Ureter (tissue), 1 donor: ENCODE data around the gene HS3ST6. TPM values are rescaled to one million over a fixed set of nuclear protein-coding genes. Genes with fewer than 3 reads are reported as not detected.
"Not testable (repeated sequence)": the region's sequence is repeated elsewhere in the genome, so short reads cannot be mapped to it uniquely, and the experiment has no call there.

Source experiments
- DNase-seq: peaks from one replicate; pipeline ENCODE4 v3.0.0-alpha.2; 2020; ENCODE audit warnings: low spot score
- total RNA-seq: library from RNA; stranded (reverse); gene quantifications from one replicate; pipeline ENCODE4 v1.2.4, GENCODE V29; 2023
- donor health status: DM: yes; HTN: yes; CAD: no.

The HS3ST6 gene
- total RNA-seq, 1 donor from 2014 or later, result 12.9 TPM

GRCh38 chr16:1877804-1878203 is 40.4 kb downstream of the HS3ST6 start:
- no peak for DNase-seq

GRCh38 chr16:1877089-1877488 is 41.1 kb downstream of the HS3ST6 start:
- DNase-seq, result no peak

GRCh38 chr16:1876468-1876867 is 41.7 kb downstream of the HS3ST6 start:
- DNase-seq, result no peak

GRCh38 chr16:1876066-1876465 is 42.1 kb downstream of the HS3ST6 start:
- DNase-seq, result not testable (repeated sequence)

GRCh38 chr16:1874854-1875253 is 43.4 kb downstream of the HS3ST6 start:
- DNase-seq, result no peak

- no peak for DNase-seq
Measured at GRCh38 chr16:1871974-1872635, 46.1 kb downstream of the HS3ST6 start, which contains the start of gene MEIOB. TSS of gene MEIOB (minus strand) at chr16:1872164. CDS start at chr16:1868175, 3,989 bp downstream.

- no peak for DNase-seq
Measured at GRCh38 chr16:1870365-1871082, 47.7 kb downstream of the HS3ST6 start.

GRCh38 chr16:1865902-1866690 is 52.1 kb downstream of the HS3ST6 start:
- DNase-seq, result no peak

GRCh38 chr16:1863681-1864460 is 54.3 kb downstream of the HS3ST6 start:
- DNase-seq, result no peak

GRCh38 chr16:1862394-1862793 is 55.8 kb downstream of the HS3ST6 start:
- no peak for DNase-seq

- no peak for DNase-seq
Measured at GRCh38 chr16:1861730-1862129, 56.5 kb downstream of the HS3ST6 start.

Other genes starting within 250 kb of the HS3ST6 start
- 108 TPM for gene JPT2, start 240.1 kb downstream of the HS3ST6 start, total RNA-seq
- 112 TPM for gene MAPK8IP3, start 212.2 kb downstream of the HS3ST6 start, total RNA-seq
- 79.7 TPM for gene NME3, start 146.9 kb downstream of the HS3ST6 start, total RNA-seq
- 49.7 TPM for gene EME2, start 145.6 kb downstream of the HS3ST6 start, total RNA-seq
- gene MRPS34, start 145.3 kb downstream of the HS3ST6 start, total RNA-seq, result 78.6 TPM
- 39.2 TPM for gene SPSB3, start 135.8 kb downstream of the HS3ST6 start, total RNA-seq
- 48.9 TPM for gene NUBP2, start 135.5 kb downstream of the HS3ST6 start, total RNA-seq
- not detected for gene IGFALS, start 124.7 kb downstream of the HS3ST6 start, total RNA-seq
- gene HAGH, start 91.6 kb downstream of the HS3ST6 start, total RNA-seq, result 37.5 TPM
- gene FAHD1, start 91.2 kb downstream of the HS3ST6 start, total RNA-seq, result 29.3 TPM
- gene MEIOB, start 46.3 kb downstream of the HS3ST6 start, total RNA-seq, result not detected
- 27.2 TPM for gene MSRB1, start 24.8 kb upstream of the HS3ST6 start, total RNA-seq
- not detected for gene RPL3L, start 36.3 kb upstream of the HS3ST6 start, total RNA-seq
- gene NDUFB10, start 41.1 kb upstream of the HS3ST6 start, total RNA-seq, result 97.5 TPM
- 2,737 TPM for gene RPS2, start 46.4 kb upstream of the HS3ST6 start, total RNA-seq
- gene RNF151, start 48.4 kb upstream of the HS3ST6 start, total RNA-seq, result not detected
- 37.0 TPM for gene TBL3, start 53.6 kb upstream of the HS3ST6 start, total RNA-seq
- 0.65 TPM for gene NOXO1, start 63.1 kb upstream of the HS3ST6 start, total RNA-seq
- gene GFER, start 65.8 kb upstream of the HS3ST6 start, total RNA-seq, result 16.5 TPM
- gene SYNGR3, start 71.6 kb upstream of the HS3ST6 start, total RNA-seq, result 0.86 TPM
- gene ZNF598, start 91.4 kb upstream of the HS3ST6 start, total RNA-seq, result 46.4 TPM
- not detected for gene NPW, start 101.4 kb upstream of the HS3ST6 start, total RNA-seq
- gene NHERF2, start 108.5 kb upstream of the HS3ST6 start, total RNA-seq, result 106 TPM
- 11.8 TPM for gene NTHL1, start 129.4 kb upstream of the HS3ST6 start, total RNA-seq
- 178 TPM for gene TSC2, start 129.6 kb upstream of the HS3ST6 start, total RNA-seq
- gene PKD1, start 217.5 kb upstream of the HS3ST6 start, total RNA-seq, result 165 TPM
- gene RAB26, start 230.2 kb upstream of the HS3ST6 start, total RNA-seq, result 0.83 TPM
- 76.2 TPM for gene TRAF7, start 237.4 kb upstream of the HS3ST6 start, total RNA-seq